DMS153 (cell line): ENCODE data around the gene APEH.
"Not testable (repeated sequence)": the region's sequence is repeated elsewhere in the genome, so short reads cannot be mapped to it uniquely, and the experiment has no call there.

Experiments used
- DNase-seq: peaks from one replicate; lab custom pipeline; 2025; lab: John Stamatoyannopoulos, UW

The APEH gene

GRCh38 chr3:49690856-49691255 lies 16.7 kb downstream of the APEH start:
- not testable (repeated sequence) for DNase-seq

- not testable (repeated sequence) for DNase-seq
These were observed 17.3 kb downstream of the APEH start for GRCh38 chr3:49691481-49691880.

GRCh38 chr3:49694409-49695070 lies 20.4 kb downstream of the APEH start:
- not testable (repeated sequence) for DNase-seq

DNA sequence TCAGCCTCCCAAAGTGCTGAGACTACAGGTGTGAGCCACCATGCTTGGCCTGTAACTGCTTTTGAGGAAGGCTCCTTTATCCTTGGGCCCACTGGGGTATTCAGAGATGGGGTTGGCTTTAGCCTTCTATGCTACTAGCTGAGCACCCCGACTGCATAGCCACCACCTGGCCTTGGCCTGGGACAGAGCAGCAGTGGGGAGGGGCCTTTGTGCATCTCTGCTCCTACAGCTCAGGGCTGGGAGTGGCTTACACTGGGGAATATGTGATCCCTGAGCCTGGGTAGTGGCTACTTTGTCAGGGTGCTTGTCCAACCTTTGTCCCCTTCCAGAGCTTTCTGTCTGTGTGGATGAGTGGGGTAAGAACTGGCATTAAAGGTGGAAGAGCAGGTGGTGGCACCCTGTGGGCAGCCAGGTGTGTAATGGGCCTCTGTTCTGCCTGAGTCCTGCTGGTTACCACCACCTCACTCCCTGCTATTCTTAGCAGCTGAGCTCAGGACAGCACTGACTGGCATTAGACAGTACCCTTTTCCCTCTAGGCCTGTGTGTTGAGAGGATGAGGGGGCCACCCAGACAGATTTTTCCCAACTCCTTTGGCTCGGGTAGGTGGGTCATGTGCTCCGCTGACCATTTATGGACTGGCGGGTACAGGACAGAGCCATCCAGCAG lies 21.3 kb downstream of the APEH start:
- DNase-seq, result not testable (repeated sequence)

GRCh38 chr3:49699281-49699979 lies 25.3 kb downstream of the APEH start:
- DNase-seq, result no peak

DNA sequence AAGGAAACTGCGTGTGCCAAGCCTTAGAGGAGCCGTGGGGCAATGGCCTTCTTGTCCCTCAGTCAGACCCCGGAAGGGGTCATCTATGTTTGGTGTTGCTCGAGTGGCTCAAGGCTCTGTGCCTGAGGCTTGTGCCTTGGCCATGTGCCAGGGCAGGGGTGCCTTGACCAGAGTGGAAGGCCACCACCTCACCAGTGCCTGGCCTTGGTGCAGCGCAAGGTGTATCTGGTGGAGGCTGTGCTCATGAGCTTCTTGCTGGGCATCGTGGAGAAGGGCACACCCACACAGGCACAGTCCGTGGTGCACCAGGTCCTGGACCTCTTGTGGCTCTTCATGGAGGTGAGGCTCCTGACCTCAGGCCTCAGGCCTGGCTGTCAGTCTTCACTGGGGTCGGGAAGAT lies 25.9 kb downstream of the APEH start:
- no peak for DNase-seq

DNA sequence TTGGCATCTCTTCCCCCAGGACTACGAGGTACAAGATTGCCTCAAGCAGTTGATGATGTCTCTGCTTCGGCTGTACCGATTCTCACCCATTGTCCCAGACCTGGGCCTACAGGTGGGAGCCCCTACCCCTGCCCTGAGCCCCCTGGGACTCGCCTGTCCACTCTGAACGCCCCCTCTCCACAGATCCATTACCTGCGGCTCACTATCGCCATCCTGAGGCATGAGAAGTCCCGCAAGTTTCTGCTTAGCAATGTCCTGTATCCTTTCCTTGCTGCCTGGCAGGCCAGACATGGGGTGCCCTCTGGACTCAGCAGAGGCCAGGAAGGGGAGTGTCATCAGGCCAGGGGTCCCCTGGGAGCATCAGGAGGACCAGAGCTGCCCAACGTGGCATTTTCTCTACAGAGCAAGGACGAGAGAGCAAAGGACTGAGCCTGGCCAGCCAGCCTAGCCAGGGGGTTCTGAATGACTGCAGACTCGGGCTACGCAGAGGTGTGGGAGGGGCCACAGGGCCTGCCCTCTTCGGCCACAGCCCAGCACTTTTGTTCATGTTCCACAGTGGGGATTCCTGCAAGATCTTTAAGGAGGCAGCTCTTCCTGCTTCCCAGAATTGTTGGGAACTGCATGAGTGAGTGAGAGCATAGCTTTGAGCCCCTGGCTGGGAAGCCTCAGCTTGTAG lies 26.4 kb downstream of the APEH start:
- no peak for DNase-seq

DNA sequence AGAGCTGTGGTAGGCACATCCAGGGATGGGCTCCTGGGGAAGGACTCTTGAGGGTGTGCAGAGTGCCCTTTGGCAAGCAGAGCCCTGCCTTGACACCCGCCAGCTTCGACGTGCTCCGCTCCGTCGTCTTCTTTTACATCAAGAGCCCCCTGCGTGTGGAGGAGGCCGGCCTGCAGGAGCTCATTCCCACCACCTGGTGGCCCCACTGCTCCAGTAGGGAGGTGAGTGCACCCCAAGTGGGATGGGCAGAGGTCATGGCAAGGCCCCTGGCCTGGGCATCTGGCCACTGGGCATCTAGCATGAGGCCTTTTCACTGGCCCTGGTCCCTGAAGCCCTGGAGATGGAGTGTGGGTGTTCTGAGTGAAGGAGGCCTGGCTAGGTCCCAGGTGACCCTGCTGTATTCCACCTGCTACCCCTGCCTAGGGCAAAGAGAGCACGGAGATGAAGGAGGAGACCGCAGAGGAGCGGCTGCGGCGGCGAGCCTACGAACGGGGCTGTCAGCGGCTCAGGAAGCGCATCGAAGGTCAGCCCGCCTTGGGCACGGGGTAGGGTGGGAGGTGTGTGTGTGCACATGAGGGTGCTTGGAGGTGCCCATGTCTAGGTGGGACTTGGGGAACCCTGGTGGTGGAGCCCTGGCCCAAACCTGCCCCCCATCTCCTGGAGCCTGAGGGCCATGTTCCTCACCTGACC lies 27.4 kb downstream of the APEH start:
- no peak for DNase-seq

DNA sequence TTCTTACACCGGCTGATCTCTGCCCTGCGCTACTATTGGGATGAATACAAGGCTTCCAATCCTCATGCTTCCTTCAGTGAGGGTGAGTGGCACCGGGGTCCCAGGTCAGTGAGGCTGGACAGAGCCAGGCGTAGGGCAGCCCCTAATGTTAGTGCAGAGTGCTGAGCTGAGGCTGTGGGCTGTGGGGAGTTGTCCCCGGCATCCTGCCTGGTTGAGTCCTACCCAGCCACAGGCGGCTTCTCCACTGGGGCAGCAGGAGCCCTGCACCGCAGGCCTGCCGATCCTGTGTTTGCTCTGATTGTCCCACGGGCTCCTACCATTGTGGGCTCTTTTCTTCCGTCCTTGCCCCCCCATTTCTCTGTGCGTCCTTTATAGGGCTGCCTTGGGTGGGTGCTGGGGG lies 28.5 kb downstream of the APEH start:
- DNase-seq, result no peak

DNA sequence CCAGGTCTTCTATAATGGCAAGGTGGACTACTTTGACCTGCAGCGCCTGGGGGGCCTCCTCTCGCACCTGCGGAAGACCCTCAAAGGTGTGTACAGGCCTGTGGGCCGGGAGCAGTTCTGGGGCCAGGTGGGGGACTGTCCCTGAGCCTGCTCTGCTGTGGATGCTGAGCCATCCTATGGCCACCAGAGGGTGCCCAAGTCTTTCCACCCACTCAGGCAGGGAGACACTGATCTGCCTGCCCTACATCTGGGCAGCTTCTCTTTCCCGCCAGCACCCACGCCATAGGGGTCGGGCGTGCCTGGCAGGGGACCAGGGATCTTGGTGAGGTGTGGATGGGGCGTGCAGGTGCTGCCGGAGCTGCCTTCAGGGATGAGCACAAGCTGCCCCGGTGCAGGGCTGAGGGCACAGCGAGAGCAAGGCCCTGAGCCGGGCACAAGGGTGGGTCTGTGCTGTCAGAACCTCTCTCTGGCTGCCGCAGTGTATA lies 29.3 kb downstream of the APEH start:
- peak; percentile 17 for DNase-seq

DNA sequence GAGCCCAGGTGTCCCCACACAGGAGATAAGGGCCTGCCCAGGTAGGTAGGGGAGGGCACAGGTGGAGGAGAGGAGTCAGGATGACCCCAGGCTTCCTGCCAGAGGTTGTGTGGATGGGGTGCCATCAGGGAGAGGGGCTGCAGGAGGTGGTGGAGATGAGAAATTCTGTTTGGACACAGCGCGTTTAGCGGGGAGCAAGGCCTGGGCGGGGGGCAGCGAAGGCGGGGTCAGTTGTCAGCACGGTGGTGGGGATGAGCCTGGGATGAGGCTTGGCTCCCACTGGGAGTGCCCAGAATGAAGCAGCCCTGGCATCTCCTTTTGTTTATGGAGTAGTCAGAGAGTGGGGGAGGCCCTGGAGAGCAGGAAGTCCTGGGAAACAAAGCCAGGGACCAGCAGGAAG lies 29.8 kb downstream of the APEH start:
- no peak for DNase-seq

GRCh38 chr3:49704629-49705028 lies 30.5 kb downstream of the APEH start:
- no peak for DNase-seq

DNA sequence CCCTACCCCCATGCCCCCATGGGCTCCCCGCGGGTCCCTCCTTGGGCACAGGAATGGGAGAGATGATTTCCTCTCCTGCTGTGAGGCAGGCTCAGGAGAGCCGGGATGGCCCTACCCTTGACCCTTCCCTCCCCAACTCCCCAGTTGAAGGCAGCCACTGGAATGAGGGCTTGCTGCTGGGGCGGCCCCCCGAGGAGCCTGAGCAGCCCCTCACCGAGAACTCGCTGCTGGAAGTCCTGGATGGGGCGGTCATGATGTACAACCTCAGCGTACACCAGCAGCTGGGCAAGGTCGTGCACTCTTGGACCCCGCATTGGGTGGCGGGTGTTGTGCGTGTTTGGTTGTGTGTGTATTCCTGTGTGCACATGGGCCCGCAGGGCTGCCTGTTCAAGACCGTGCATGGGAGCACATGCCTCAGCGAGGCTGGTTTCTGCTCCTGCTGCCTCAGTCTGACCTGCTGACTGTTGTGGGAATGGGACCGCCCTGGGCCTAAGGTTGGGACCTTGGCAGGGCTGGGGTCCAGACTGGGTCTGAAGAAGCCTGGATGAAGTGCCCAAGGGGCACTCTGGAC lies 31.3 kb downstream of the APEH start:
- no peak for DNase-seq

DNA sequence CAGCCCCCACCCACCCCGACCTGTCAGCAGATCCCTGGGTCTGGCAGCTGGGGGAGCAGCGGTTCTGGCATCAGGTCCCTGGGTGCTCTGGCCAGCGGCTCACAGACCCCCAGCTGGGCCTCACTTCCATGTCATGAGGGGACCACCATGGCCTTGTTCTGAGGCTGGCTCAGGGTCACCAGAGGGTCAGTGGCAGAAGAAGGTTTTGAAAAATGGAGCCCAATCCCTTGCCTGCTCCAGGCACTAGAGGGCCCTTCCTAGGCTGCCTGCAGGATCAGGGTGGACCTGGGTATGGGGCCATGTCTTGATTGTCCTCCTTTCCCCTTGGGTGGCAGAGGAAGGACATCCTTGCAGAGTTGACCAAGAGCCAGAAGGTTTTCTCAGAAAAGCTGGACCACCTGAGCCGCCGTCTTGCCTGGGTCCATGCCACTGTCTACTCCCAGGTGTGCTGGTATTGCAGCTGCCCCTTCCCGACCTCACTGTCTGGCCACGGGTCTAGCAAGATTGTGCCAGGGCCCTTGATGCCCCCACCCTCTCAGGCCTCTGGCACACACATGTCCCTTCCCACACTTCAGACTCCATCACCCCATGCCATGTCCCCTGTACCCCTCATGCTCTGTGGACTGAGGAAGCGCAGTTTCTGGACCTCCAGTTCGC lies 32.4 kb downstream of the APEH start:
- DNase-seq, result no peak

DNA sequence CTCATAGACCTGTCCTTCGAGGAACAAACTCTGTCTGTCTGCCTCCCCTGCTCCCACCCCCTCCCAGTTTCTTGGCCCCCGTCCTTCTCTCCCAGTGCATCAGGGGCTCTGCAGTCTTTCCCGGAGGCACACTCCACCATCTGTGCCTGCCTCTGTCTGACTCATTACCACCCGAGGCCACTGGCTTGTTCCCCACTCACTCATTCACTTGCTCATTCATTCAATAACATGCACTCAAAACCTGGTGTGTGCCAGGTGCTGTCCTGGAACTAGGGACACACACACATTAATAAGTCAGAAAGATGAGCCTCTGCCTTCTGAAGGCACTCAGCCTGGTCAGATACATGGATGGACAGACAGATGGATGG lies 32.9 kb downstream of the APEH start:
- no peak for DNase-seq

DNA sequence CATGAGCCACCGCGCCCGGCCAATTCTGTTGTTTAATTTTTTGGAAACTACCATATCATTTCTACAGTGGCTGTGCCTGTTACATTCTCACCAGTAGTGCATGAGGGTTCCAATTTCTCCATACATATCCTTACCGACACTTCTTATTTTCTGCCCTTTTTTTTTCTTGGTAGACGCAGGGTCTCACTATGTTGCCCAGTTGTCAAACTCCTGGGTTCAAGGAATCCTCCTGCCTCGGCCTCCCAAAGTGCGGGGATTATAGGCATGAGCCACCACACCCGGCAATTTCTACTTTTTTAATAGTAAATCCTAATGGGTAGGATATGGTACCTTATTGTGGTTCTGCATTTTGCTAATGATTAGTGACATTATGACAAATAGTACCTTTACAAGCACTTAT lies 35.7 kb downstream of the APEH start:
- DNase-seq, result no peak

DNA sequence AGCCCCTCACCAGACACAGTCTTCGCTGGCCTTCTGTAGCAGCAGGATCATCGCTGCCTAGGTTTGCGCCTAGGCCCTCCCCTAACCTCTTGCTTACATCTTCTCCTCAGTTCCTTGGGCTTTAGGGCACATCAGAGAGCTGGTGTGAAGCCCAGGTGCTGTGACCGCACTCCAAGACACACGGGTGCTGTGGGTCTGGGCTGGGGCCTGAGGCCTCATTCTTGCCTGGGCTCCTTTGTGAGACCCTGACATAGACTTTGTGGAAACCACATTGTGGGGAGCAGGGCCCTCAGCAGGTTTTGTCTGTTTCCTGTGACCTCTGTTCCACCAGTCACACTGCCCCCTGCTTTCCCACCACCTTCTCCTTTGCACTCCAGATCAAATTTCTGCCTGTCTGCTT lies 37.3 kb downstream of the APEH start:
- DNase-seq, result no peak

- DNase-seq, result no peak
These were observed 38.0 kb downstream of the APEH start for GRCh38 chr3:49712166-49712565.

GRCh38 chr3:49712631-49713317 lies 38.6 kb downstream of the APEH start:
- DNase-seq, result no peak

- DNase-seq, result no peak
These were observed 39.4 kb downstream of the APEH start for GRCh38 chr3:49713336-49714105.
